ENCODE measurements around the gene DYNLT2B.

DNA sequence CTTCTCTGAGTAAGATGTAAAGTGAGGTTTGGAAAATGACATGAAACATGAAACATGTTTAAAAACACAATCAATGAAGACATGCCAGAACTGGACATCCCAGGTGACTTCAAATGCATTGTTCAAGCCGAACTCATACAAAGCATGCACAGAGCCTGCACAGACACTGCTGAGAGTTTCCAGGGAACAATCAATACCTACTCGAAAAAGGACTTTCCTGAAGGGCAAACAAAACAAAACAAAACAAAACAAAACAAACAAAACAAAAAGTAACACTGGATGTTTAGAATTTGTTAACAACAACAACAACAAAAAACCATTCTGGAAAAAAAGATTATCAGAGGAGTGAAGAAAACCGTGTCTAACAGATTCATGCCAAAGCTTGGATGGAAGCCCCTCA lies 30.7 kb upstream of the DYNLT2B start:
- TF ChIP-seq, protein P1, sequence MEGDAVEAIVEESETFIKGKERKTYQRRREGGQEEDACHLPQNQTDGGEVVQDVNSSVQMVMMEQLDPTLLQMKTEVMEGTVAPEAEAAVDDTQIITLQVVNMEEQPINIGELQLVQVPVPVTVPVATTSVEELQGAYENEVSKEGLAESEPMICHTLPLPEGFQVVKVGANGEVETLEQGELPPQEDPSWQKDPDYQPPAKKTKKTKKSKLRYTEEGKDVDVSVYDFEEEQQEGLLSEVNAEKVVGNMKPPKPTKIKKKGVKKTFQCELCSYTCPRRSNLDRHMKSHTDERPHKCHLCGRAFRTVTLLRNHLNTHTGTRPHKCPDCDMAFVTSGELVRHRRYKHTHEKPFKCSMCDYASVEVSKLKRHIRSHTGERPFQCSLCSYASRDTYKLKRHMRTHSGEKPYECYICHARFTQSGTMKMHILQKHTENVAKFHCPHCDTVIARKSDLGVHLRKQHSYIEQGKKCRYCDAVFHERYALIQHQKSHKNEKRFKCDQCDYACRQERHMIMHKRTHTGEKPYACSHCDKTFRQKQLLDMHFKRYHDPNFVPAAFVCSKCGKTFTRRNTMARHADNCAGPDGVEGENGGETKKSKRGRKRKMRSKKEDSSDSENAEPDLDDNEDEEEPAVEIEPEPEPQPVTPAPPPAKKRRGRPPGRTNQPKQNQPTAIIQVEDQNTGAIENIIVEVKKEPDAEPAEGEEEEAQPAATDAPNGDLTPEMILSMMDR (IDR thresholded peaks at IDR 0.05), result no peak
- TF ChIP-seq TCF7L2 (IDR thresholded peaks at IDR 0.05; ENCODE audit: low read depth, low read length) (no peak), POLR2AphosphoS5 (IDR thresholded peaks at IDR 0.05; ENCODE audit: low read depth, low read length) (no peak), SIN3A (IDR thresholded peaks at IDR 0.05; ENCODE audit: borderline replicate concordance, insufficient read depth, low read depth, low read length) (no peak)
- TF ChIP-seq, protein P2, sequence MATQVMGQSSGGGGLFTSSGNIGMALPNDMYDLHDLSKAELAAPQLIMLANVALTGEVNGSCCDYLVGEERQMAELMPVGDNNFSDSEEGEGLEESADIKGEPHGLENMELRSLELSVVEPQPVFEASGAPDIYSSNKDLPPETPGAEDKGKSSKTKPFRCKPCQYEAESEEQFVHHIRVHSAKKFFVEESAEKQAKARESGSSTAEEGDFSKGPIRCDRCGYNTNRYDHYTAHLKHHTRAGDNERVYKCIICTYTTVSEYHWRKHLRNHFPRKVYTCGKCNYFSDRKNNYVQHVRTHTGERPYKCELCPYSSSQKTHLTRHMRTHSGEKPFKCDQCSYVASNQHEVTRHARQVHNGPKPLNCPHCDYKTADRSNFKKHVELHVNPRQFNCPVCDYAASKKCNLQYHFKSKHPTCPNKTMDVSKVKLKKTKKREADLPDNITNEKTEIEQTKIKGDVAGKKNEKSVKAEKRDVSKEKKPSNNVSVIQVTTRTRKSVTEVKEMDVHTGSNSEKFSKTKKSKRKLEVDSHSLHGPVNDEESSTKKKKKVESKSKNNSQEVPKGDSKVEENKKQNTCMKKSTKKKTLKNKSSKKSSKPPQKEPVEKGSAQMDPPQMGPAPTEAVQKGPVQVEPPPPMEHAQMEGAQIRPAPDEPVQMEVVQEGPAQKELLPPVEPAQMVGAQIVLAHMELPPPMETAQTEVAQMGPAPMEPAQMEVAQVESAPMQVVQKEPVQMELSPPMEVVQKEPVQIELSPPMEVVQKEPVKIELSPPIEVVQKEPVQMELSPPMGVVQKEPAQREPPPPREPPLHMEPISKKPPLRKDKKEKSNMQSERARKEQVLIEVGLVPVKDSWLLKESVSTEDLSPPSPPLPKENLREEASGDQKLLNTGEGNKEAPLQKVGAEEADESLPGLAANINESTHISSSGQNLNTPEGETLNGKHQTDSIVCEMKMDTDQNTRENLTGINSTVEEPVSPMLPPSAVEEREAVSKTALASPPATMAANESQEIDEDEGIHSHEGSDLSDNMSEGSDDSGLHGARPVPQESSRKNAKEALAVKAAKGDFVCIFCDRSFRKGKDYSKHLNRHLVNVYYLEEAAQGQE (IDR thresholded peaks at IDR 0.05; ENCODE audit: insufficient read depth in 1 of 2, low read depth in 2 of 2, low read length in 1 of 2), result no peak
